Activated naive CD4-positive, alpha-beta T cell treated with anti-CD3 and anti-CD28 coated beads, Interleukin-2, amount 50 U/mL, for 24 hours (primary cell): Measurements from ENCODE around the gene C15orf61.

Experiments
- H3K27ac Mint-ChIP-seq: one replicate; pipeline ENCODE4 v1.8.0; 2021; ENCODE audit warnings: mild to moderate bottlenecking, mixed read lengths
- H3K27me3 Mint-ChIP-seq: one replicate; pipeline ENCODE4 v1.8.0; 2021; ENCODE audit warnings: mixed read lengths
- H3K36me3 Mint-ChIP-seq: one replicate; pipeline ENCODE4 v1.8.0; 2021; ENCODE audit warnings: mixed read lengths
- H3K4me1 Mint-ChIP-seq: one replicate; pipeline ENCODE4 v1.8.0; 2021; ENCODE audit warnings: mixed read lengths
- H3K4me3 Mint-ChIP-seq: one replicate; pipeline ENCODE4 v1.8.0; 2021; ENCODE audit warnings: mild to moderate bottlenecking, mixed read lengths
- H3K9me3 Mint-ChIP-seq: one replicate; pipeline ENCODE4 v1.8.0; 2021; ENCODE audit warnings: mixed read lengths

Gene C15orf61

GRCh38 chr15:67521029-67521782, at the start of gene C15orf61:
Gene C15orf61, plus strand, starts transcription at chr15:67521131. Its CDS starts 118 bp downstream, at chr15:67521249.
- no peaks in the 10 kb centered on the region for H3K36me3 Mint-ChIP-seq
- peak within 1 kb of the TSS; percentile 95 for H3K4me3 Mint-ChIP-seq
- H3K27ac Mint-ChIP-seq, result peak within 1 kb of the TSS; percentile 96
- no peaks in the 10 kb centered on the region for H3K27me3 Mint-ChIP-seq
- peaks cover 26% of the 10 kb centered on the region for H3K4me1 Mint-ChIP-seq
- H3K9me3 Mint-ChIP-seq, result no peaks in the 10 kb centered on the region

DNA sequence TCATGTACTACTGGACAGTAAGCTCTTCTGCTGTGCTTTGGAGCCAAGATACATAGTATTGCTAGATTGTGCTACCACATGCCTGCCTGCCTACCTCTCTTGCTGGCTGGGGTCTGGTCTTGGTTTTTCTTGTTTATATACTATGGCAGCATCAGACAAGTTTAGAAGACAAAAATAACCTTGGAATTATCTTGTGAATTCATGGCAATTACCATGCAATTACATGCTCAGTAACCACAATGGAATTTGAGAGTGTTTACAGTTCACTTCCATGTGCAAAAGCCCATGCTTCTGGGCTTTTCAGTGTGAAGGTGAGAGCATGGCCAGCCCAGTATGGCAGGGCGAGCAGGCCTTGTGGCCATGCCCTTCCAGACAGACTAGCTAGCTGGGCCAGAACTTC, 48.0 kb upstream of the C15orf61 start:
- Mint-ChIP-seq H3K4me1 (no peaks in the 10 kb centered on the region), H3K9me3 (no peaks in the 10 kb centered on the region), H3K36me3 (peaks cover 2% of the 10 kb centered on the region), H3K27me3 (no peaks in the 10 kb centered on the region), H3K27ac (no peak overlapping the region), H3K4me3 (no peak overlapping the region)

DNA sequence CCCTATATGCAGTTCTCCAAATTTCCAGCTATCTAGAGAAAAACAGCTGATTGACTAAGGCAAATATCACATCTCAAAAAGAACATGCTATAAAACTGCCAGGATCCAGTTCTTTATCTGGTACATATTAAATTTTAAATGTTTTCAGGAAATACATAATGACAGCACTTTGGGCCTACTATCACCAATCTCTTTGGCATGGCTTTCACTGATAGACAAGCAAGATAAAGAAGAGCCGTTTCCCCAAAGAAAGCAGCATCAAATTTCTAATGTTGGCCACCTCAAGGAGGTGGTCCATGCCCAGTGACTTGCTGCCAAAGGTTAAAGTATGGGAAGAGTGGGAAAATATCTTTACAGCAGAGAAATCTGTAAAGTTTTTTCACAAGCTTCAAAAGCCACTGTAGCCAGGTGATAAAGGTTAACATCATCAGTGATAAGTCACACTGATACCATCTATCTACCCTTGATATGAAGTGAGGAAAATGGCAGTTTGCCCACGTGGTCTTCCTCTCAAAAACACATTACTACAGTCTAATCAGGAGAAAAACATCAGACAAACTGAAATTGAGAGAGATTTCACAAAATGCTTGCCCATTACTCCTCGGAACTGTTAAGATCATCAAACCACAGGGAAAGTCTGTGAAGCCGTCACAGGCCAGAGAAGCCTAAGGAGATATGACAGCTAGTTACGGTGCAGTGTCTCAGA, 46.4 kb upstream of the C15orf61 start:
- H3K9me3 Mint-ChIP-seq, result no peaks in the 10 kb centered on the region
- H3K36me3 Mint-ChIP-seq, result peaks cover 4% of the 10 kb centered on the region

GRCh38 chr15:67479781-67480505, 41.0 kb upstream of the C15orf61 start:
- no peak overlapping the region for H3K27ac Mint-ChIP-seq
- peaks cover 23% of the 10 kb centered on the region for H3K4me1 Mint-ChIP-seq
- H3K27me3 Mint-ChIP-seq, result peaks cover 2% of the 10 kb centered on the region
- H3K4me3 Mint-ChIP-seq, result no peak overlapping the region
- peaks cover 7% of the 10 kb centered on the region for H3K36me3 Mint-ChIP-seq
- no peaks in the 10 kb centered on the region for H3K9me3 Mint-ChIP-seq

More for the DNA sequence above, 46.4 kb upstream of the C15orf61 start:
- Mint-ChIP-seq H3K27ac (no peak overlapping the region), H3K4me3 (no peak overlapping the region), H3K27me3 (peaks cover 2% of the 10 kb centered on the region), H3K4me1 (no peaks in the 10 kb centered on the region)

GRCh38 chr15:67480741-67481140, 40.2 kb upstream of the C15orf61 start:
- H3K27me3 Mint-ChIP-seq, result peaks cover 2% of the 10 kb centered on the region
- H3K9me3 Mint-ChIP-seq, result no peaks in the 10 kb centered on the region
- no peak overlapping the region for H3K27ac Mint-ChIP-seq
- no peak overlapping the region for H3K4me3 Mint-ChIP-seq
- H3K36me3 Mint-ChIP-seq, result peaks cover 9% of the 10 kb centered on the region
- H3K4me1 Mint-ChIP-seq, result peaks cover 23% of the 10 kb centered on the region

- no peaks in the 10 kb centered on the region for H3K9me3 Mint-ChIP-seq
- peak overlapping the region; percentile 12 for H3K27ac Mint-ChIP-seq
- peaks cover 2% of the 10 kb centered on the region for H3K27me3 Mint-ChIP-seq
- H3K4me1 Mint-ChIP-seq, result peaks cover 23% of the 10 kb centered on the region
- no peak overlapping the region for H3K4me3 Mint-ChIP-seq
- peaks cover 9% of the 10 kb centered on the region for H3K36me3 Mint-ChIP-seq
Observed at GRCh38 chr15:67481680-67482079, 39.3 kb upstream of the C15orf61 start.

- H3K4me3 Mint-ChIP-seq, result no peak overlapping the region
- no peak overlapping the region for H3K27ac Mint-ChIP-seq
- H3K27me3 Mint-ChIP-seq, result no peaks in the 10 kb centered on the region
- H3K36me3 Mint-ChIP-seq, result peaks cover 6% of the 10 kb centered on the region
- H3K9me3 Mint-ChIP-seq, result no peaks in the 10 kb centered on the region
- no peaks in the 10 kb centered on the region for H3K4me1 Mint-ChIP-seq
Observed at GRCh38 chr15:67495585-67495984, 25.3 kb upstream of the C15orf61 start.

DNA sequence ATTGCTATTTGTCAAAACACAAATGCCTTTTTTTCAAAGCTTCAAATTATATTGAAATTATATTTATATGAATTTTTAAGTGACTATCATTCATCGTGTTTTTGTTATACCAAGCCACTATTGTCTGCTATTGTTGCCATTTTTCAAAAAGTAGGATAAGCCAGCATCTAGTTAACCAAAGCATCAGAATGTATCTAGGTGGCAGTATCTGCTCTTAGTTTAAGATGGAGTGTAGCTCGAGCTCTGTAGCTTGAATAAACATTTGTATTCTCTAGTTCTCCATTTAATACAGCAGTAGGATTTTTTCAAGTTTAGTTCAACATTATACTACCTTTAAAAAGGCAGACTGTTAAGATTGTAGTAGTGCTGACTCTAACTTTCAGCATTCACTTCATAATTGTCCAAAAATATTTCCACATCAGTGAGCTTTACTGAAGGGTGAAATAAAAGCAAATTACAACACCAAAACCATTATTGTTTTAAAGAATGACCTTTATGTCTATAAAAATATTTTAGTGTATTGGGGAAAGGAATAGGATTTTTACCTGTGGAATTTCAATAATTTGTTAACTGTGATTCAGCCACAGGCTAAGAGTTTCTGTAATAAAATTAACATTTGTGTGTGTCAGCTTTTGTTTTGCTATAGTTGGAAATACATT, 19.6 kb upstream of the C15orf61 start:
- Mint-ChIP-seq H3K4me3 (no peak overlapping the region), H3K27me3 (no peaks in the 10 kb centered on the region), H3K9me3 (no peaks in the 10 kb centered on the region), H3K4me1 (no peaks in the 10 kb centered on the region), H3K36me3 (peaks cover 3% of the 10 kb centered on the region), H3K27ac (no peak overlapping the region)

- no peaks in the 10 kb centered on the region for H3K4me1 Mint-ChIP-seq
- peaks cover 1% of the 10 kb centered on the region for H3K36me3 Mint-ChIP-seq
- no peaks in the 10 kb centered on the region for H3K9me3 Mint-ChIP-seq
- no peaks in the 10 kb centered on the region for H3K27me3 Mint-ChIP-seq
- no peak overlapping the region for H3K27ac Mint-ChIP-seq
- no peak overlapping the region for H3K4me3 Mint-ChIP-seq
Observed at GRCh38 chr15:67501836-67502461, 19.0 kb upstream of the C15orf61 start.

DNA sequence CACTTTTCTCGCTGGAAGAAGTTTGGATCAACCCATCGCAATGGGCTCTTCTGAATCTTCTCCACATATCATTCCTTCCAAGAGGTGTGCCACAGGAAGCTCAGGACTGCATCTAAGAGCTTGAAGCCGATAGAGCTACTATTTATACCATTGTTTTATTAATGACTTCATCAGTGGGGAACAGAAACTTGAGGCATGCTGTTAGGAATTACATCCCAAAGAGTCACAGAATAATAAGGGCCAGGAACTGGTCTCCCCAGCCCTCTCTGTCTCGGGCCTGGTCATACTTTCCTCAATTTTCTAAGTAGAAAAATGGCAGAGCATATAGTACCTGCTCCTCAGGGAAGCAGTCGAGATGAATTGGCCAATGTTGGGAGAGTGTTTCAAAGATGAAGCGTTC, 16.9 kb upstream of the C15orf61 start:
- Mint-ChIP-seq H3K4me3 (no peak overlapping the region), H3K27me3 (no peaks in the 10 kb centered on the region), H3K9me3 (no peaks in the 10 kb centered on the region), H3K36me3 (peaks cover 2% of the 10 kb centered on the region), H3K27ac (no peak overlapping the region), H3K4me1 (no peaks in the 10 kb centered on the region)

DNA sequence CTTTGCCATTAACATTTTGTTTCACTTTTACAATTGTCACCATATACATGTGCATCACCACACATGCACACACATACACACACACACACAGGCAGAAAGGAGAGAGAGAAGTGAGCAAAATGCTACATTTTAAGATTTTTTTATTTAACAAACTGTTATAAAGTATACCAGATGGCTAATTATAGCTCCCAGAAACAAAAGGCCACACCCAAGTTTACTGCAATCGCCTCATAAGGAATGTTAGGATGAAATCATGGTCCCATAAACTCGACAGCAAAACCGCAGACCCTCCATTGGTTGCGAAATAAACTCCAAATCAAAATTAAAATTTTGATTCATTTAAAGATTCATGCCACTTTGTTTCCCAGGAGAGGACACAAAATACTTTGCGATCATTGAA, 16.1 kb upstream of the C15orf61 start:
- no peaks in the 10 kb centered on the region for H3K27me3 Mint-ChIP-seq
- no peaks in the 10 kb centered on the region for H3K9me3 Mint-ChIP-seq
- H3K4me1 Mint-ChIP-seq, result no peaks in the 10 kb centered on the region
- no peak overlapping the region for H3K4me3 Mint-ChIP-seq
- peaks cover 2% of the 10 kb centered on the region for H3K36me3 Mint-ChIP-seq
- H3K27ac Mint-ChIP-seq, result no peak overlapping the region

GRCh38 chr15:67505675-67506572, 15.0 kb upstream of the C15orf61 start:
- Mint-ChIP-seq H3K4me1 (no peaks in the 10 kb centered on the region), H3K36me3 (peaks cover 2% of the 10 kb centered on the region), H3K27me3 (no peaks in the 10 kb centered on the region), H3K27ac (no peak overlapping the region), H3K4me3 (no peak overlapping the region), H3K9me3 (no peaks in the 10 kb centered on the region)

GRCh38 chr15:67506775-67507747, 13.9 kb upstream of the C15orf61 start:
- H3K27me3 Mint-ChIP-seq, result no peaks in the 10 kb centered on the region
- no peaks in the 10 kb centered on the region for H3K4me1 Mint-ChIP-seq
- no peak overlapping the region for H3K4me3 Mint-ChIP-seq
- H3K36me3 Mint-ChIP-seq, result peaks cover 3% of the 10 kb centered on the region
- H3K27ac Mint-ChIP-seq, result no peak overlapping the region
- H3K9me3 Mint-ChIP-seq, result no peaks in the 10 kb centered on the region
